Measurements from ENCODE around the gene SLC66A1.

Gene SLC66A1

DNA sequence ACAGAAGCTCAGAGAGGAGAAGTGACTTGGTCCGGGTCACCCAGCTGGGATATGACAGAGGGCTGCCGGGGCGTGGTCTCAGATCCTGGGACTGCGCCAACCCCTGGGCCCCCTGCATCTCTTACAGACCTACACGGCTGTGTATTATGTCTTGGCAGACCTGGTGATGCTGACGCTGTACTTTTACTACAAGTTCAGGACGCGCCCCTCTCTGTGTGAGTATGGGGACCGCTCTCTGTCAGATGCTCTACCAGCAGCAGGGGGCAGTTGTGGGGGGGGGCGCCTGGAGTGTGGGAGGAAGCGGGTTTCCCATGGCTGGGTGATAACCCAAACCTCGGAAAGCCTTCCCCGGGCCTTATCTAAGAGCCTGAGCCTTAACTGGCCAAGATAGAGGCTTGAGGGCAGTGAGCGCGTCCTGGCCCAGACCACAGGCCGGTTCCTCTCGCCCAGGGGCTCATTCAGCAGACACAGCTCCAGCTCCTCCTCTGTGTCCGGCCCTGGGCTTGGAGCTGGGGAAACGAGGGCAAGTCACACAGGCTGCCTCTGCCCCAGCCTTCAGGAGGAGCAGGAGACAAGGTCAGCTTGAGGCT, 13.3 kb downstream of the SLC66A1 start:
- no peak for DNase-seq (ENCODE audit: low read depth in 2 of 2)

DNA sequence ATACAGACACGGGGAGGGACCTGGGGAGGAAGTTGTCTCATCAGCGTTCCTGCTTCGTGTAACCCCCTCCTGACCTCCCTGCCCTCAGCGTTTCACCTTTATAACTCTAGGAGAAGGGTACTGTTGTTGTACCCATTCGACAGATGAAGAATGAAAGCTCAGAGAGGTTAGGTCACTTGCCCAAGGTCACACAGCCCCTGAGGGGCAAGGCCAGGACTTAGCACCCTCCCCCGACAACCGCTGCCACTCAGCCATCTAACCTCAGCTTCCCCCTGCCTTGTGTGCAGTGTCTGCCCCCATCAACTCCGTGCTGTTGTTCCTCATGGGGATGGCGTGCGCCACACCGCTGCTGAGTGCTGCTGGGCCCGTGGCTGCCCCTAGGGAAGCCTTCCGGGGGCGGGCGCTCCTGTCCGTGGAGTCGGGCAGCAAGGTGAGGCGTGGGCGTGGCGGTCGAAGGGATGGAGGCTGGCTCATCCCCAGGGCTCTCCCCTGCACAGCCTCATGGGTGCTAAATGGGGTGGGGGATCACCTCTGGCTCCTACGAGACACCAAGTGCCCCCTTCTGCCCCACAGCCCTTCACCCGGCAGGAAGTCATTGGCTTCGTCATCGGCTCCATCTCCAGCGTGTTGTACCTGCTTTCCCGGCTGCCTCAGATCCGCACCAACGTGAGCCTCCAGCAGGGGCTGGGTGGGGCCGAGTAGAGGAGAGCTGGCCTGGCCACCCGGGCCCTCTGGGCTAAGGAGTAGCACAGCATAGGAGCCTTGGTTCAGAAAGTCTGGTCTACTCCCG, 14.0 kb downstream of the SLC66A1 start:
- DNase-seq (ENCODE audit: low read depth in 2 of 2), result no peak

- no peak for DNase-seq (ENCODE audit: low read depth in 2 of 2)
Measured at GRCh38 chr1:19326748-19327065, 14.6 kb downstream of the SLC66A1 start.

DNA sequence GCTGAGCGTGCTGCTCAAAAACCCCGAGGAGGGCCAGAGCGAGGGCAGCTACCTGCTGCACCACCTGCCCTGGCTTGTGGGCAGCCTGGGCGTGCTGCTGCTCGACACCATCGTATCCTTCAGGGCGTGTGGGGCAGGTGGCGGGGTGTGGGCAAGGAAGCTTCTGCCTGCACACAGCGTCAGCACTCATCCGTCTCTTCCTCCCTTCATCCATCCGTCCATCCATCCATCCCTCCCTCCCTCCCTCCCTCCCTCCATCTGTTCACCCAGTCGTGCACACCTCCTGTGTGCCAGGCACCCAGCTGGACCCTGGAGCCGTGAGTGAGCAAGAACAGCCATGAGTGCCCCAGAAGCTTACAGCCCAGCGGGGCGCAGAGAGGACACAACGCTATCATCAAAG, 15.2 kb downstream of the SLC66A1 start:
- DNase-seq (ENCODE audit: low read depth in 2 of 2), result no peak

DNA sequence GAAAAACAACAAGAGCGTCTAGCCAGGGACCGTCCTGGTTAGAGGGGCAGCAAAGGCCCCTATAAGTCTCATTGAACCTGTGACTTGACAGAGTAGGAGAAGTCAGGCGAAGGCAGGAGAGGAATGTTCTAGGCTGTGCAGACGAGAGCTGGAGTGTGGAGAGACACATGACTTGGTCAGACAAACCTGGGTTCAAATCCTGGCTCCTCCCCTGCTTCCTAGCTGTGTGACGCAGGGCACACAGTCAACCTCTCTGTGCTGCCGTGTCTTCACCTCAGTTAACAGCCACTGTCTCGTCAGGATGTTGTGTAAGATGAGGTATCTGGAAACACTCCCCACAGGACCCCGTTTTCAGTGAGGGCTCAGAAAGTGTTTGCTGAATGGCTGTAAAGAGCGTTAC, 15.6 kb downstream of the SLC66A1 start:
- no peak for DNase-seq (ENCODE audit: low read depth in 2 of 2)

GRCh38 chr1:19328486-19328885, 16.4 kb downstream of the SLC66A1 start:
- no peak for DNase-seq (ENCODE audit: low read depth in 2 of 2)

DNA sequence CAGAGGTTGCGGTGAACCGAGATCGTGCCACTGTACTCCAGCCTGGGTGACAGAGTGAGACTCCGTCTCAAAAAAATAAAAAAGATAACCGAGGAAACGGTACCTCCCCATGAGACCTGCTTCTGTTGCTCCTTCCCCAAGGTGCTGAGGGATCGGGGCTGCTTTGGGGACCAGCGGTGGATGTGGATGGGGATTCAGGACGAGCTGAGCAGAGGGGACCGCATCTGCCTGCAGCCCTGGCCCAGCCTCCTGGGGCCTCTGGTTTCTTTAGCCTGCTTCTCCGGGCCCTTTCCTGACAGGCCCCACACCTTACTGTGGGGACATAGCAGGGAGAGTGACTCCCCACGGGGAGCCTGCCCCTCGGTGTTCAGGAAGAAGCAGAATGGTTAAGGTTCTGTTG, 17.1 kb downstream of the SLC66A1 start:
- DNase-seq (ENCODE audit: low read depth in 2 of 2), result no peak

GRCh38 chr1:19329611-19330010, 17.5 kb downstream of the SLC66A1 start:
- no peak for DNase-seq (ENCODE audit: low read depth in 2 of 2)

GRCh38 chr1:19330449-19331135, 18.5 kb downstream of the SLC66A1 start:
- no peak for DNase-seq (ENCODE audit: low read depth in 2 of 2)

- DNase-seq (ENCODE audit: low read depth in 2 of 2), result no peak
Measured at GRCh38 chr1:19331262-19331878, 19.2 kb downstream of the SLC66A1 start.

GRCh38 chr1:19332832-19333231, 20.7 kb downstream of the SLC66A1 start:
- DNase-seq (ENCODE audit: low read depth in 2 of 2), result no peak

GRCh38 chr1:19333587-19334354, 21.6 kb downstream of the SLC66A1 start:
- DNase-seq (ENCODE audit: low read depth in 2 of 2), result no peak

DNA sequence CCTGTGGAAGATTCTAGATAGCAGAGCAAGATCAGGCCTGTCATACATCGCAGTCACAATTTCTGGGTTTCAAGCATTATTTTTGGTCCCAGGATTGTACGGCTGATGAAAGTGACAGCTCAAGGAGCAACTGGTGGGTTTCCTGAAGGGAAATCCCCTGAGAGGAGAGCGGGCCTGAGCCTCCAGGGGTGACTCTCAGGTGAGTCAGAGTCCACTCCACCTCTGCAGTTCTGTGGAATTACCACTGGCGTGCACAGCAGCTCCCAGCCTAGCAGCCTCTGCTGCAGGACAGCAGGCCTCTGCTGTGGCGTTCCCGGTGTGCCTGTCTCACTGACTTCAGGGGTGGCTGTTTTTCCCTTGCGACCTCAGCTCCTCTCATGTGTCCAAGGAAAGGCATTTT, 24.4 kb downstream of the SLC66A1 start:
- no peak for DNase-seq (ENCODE audit: low read depth in 2 of 2)

DNA sequence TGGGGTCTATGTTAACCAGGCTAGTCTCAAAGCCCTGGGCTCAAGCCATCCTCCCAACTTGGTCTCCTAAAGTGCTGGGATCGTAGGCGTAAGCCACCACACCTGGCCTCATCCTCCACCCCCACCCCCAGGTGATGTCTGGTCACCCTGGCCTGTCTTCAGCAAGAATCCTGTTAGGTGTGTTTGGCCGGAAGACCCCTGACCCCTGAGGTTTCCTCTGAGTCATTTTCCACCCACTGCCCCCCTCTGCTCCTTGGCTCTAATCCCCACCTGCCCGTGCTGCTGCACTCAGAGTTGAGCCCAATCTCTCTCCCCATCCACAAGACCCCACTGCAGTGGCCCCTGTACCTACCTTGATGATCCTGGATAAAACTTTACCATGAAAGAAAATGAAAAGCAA, 25.2 kb downstream of the SLC66A1 start:
- DNase-seq (ENCODE audit: low read depth in 2 of 2), result no peak

GRCh38 chr1:19338323-19338762, 26.2 kb downstream of the SLC66A1 start:
- DNase-seq (ENCODE audit: low read depth in 2 of 2), result no peak

DNA sequence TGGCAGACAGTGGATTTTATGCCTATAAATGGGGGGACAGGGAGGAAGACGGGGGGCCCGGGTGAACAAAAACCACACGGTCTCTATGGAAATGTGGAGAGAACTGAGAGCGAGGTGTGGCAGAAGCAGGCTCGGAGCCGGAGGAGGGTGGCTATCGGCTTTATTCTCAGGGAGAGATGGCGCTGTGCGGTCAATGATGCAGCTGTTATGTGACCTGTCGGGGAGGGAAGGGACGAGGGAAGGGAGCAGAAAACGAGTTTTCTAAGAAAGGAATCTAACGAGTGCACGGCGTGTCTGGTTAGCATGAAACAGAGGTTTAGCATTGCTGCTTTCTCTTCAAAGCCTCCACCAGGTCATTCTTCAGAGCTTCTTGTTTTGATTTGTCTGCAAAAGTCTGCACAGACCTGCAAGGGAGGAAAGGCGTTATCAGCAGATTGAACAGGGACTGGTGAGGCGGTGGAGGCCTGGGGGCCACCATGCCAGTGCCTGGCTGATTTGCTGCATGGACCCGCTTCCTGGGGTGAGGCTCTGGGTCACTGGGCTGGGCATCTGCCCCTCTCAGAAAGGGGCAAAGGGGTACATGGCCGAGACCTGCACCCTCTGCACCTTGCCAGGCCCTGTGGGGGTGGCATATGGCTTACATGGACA, 27.2 kb downstream of the SLC66A1 start:
- DNase-seq (ENCODE audit: low read depth in 2 of 2), result no peak

DNA sequence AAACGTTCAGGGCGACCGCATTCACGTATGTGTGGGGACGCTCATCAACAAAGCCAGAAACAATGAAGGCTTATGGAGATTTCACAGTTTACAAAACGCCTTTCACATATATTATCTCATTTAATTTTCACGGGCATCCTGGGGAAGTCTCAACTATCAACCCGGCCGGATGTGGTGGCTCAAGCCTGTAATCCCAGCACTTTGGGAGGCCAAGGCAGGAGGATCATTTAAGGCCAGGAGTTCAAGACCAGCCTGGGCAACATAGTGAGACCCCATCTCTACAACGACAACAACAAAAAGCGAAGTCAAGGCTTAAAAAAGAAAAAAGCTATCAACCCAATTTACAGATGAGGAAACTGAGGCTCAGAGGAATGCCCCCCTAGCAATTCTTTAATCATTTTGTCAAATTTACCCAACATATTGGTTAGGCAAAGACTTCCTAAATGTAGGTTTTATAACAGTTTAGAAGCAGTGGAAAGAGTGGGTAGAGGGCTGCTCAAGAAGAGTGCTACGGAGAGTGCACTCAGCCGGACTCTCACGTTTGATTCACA, 28.3 kb downstream of the SLC66A1 start:
- DNase-seq (ENCODE audit: low read depth in 2 of 2), result no peak

- DNase-seq (ENCODE audit: low read depth in 2 of 2), result peak; percentile 42 to 73
Measured at GRCh38 chr1:19341201-19342061, 29.3 kb downstream of the SLC66A1 start.

- no peak for DNase-seq (ENCODE audit: low read depth in 2 of 2)
Measured at GRCh38 chr1:19342062-19342750, 30.1 kb downstream of the SLC66A1 start.
